Activated CD8-positive, alpha-beta memory T cell treated with anti-CD3 and anti-CD28 coated beads for 48 hours (primary cell): ENCODE results near the gene ZFAND2A.
"Not testable (repeated sequence)": the region's sequence is repeated elsewhere in the genome, so short reads cannot be mapped to it uniquely, and the experiment has no call there.

Experiments used
- DNase-seq, 3 experiments: peaks; one replicate each; pipeline ENCODE4 v3.0.0-alpha.2; 2020; ENCODE audit warnings: low read depth in 2 of 3, low spot score in 2 of 3

The ZFAND2A gene

GRCh38 chr7:1175597-1175966 lies 15.6 kb upstream of the ZFAND2A start:
- no peak for DNase-seq

- no peak for DNase-seq
Observed at GRCh38 chr7:1174881-1175596, 15.0 kb upstream of the ZFAND2A start.

DNA sequence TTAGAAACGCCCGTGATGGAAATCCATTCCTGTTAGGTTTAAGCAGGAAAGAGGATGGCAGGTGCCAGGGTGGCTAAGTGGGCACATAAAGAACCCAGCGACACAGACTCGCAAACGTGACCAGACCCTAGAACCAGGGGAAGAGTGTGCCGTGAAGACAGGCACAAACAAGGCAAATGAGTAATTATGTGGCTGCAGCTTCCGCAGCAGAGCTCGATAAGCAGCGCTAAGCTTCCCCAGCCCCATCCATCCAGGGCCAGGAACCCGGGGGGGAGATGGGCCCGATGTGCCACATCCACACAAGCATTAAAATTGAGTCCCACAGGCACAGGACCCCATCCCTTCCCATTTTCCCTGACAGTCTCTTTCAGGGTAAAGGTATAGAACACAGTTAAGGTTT lies 14.0 kb upstream of the ZFAND2A start:
- no peak for DNase-seq

GRCh38 chr7:1172666-1173523 lies 12.9 kb upstream of the ZFAND2A start:
- DNase-seq, result no peak

- not testable (repeated sequence) for DNase-seq
Observed at GRCh38 chr7:1171516-1171915, 11.5 kb upstream of the ZFAND2A start.

DNA sequence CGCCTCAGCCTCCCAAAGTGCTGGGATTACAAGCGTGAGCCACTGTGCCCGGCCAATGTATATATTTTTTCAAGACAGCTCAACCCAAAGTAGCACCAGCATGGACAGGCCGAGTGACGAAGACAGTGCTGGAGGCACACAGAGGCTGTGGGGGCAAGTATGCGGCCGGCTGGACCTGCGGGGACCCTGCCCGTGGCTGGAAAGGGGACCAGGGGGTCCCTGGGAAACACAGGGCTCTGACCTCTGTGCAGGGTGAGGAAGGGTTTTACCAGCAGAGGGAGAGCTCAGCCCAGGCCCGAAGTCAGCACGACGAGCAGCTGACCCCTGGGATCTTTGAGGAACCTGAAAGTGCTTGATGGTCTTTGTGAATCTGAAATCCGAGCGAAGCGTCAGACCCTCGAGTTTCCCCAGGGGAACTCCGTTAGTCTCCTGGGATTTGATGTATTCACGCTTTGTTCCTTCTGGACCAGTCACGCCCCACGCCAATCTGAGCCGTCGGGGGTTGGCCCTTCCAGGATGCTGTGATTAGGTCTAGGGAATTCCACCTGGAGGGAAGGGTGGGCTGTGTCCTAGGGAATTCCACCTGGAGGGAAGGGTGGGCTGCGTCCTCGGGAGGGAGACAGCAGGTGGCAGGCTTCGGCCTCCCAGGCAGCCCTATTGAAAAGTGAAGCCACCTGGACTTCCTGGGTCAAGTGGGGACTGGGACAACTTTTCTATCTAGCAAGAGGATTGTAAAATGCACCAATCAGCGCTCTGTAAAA lies 10.9 kb upstream of the ZFAND2A start:
- DNase-seq, result no peak

DNA sequence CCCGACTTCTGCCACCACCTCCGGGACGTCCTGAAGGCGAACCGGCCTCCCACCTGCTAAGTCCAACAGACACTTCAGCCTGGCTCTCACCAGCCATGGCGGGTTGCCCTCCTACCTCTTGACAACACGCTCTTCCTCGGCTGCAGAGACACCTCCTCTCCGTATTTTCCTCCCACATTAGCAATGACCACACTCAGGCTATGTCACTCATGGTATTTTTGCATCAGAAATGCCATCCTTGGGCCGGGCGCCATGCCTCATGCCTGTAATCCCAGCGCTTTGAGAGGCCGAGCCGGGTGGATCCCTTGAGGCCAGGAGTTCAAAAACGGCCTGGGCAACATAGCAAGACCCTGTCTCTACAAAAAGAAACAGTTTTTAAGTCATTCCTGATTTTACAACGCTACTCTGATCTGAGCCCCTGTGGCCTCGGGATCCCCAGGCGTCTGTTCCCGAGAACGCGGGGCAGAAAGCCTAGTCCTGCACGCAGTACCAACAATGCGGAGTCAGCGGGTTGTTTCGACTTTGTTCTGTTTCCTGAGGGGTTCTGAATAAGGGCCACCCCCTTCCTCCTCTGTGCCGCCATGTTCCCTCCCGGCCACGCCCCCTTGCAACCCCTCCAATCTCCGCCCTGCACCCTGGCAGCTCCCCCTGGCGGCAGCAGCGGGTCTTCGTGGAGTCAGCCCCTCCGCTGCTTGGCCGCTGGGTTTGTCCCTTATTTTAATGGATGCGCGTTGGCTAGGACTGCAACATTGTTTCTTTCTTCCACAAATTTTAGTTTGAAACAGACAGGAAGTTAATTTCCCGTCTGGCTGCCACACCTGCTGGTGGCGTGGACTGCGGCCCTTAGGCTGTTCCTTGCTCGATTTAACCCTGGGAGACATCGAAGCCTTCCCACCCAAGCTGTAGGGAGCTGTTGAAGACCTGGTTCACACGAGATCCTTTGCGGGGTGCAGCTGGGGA lies 9.7 kb upstream of the ZFAND2A start:
- DNase-seq, result peak; percentile 85 to 94 (median 93)

DNA sequence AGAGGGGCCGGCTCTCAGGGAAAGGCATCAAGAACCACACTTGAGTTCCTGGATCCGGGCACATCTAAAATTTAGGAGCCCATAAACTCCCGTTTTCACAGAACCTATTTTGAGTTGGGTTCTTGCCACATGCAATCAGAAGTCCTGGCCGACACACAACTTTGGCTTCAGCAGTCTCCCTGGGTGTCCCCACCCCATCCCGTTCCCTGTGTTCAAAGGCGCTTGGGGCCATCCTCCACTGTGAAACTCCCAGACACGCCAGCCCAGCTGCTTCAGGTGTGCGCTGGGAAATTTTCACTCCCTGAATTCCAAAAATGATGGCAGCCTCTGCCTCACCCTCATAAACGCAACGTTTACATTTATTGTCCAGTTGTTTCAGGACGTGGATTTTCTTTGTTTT lies 8.4 kb upstream of the ZFAND2A start:
- DNase-seq, result no peak

DNA sequence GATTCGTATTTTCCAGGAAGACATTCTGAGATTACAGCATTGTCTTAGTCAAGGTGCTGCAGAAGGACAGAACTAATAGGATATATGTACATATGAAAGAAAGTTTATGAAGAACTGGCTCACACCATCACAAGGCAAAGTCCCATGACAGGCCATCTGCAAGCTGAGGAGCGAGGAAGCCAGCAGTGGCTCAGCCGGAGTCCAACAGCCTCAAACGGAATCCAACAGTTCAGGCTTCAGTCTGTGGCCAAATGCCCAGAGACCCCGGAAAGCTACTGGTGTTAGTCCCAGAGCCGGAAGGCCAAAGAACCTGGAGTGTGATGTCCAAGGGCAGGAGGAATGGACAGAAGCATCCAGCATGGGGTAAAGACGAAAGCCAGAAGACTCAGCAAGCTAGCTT lies 4.4 kb upstream of the ZFAND2A start:
- DNase-seq, result no peak

- DNase-seq, result no peak
Observed at GRCh38 chr7:1163121-1163520, 3.1 kb upstream of the ZFAND2A start.

GRCh38 chr7:1160670-1161021 lies 650 bp upstream of the ZFAND2A start:
- DNase-seq, result no peak

DNA sequence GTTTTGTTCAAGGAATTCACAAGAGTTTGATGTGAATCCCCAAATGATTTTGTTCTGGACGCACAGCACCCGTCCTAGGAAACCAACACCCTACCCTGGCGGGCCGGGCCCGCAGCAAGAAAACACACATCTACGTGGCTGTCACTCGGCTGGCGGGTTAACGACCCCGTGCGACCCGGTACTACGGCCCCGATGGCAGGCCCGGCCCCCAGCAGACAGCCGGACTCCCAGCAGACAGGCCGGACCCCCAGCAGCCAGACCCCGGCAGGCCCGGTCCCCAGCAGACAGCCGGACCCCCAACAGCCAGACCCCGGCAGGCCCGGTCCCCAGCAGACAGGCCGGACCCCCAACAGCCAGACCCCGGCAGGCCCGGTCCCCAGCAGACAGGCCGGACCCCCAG lies 765 bp downstream of the ZFAND2A start:
- not testable (repeated sequence) for DNase-seq

- no peak for DNase-seq
Observed at GRCh38 chr7:1158203-1159126, 1.5 kb downstream of the ZFAND2A start.

DNA sequence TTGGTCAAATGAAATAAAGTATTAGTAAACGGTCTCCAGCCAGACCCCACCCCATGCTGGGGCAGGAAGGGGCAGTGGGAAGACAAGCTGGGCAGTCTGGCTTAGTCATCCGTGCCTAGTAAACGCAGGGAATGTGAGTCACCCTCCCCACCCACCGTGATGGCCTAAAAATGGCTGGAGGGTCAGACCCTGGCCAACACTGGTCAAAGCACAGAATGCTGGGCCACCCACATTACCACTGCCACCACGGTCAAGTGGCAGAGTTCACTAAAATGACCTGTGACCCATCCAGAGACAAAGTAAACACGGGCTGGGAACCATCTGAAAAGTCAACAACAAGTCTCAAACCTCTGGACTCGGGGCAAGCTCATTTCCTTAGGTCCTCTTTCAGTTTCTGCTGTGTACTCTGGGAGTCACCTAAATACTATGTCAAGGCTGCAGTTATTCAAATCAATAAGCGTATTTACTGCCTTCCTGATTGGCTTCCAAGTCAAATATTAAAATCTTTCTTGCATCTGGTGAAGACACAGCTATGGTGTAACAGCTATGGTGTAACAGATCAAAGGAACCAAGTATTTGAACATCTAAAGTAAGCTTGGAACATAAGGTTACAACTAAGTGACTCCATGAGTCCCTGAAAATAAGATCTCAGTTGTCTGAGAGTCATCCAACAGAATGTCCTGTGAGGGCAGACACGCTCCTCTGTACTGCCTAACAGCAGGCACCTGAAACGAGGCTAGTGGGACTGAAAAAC lies 3.0 kb downstream of the ZFAND2A start:
- no peak for DNase-seq

GRCh38 chr7:1155818-1156781 lies 3.9 kb downstream of the ZFAND2A start:
- not testable (repeated sequence) for DNase-seq

- DNase-seq, result no peak
Observed at GRCh38 chr7:1154172-1154739, 5.7 kb downstream of the ZFAND2A start.

DNA sequence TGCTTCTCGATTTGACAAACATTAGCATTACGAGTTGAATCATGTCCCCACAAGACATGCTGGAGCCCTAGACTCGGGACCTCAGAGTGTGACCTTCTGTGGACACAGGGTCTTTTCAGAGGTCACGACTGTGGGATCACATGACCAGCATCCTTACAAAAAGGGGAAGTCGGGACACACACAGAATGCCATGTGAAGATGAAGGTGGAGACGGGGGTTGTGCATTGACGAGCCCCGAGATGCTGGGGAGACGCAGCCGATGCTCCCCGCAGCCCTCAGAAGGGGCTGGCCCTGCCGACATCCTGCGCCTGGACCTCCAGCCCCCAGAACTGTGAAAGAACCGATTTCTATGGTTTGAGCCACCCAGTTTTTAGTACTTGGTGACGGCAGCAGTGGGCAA lies 7.5 kb downstream of the ZFAND2A start:
- no peak for DNase-seq
